Vein endothelial cell (primary cell): ENCODE results near the gene RPL36AL. TPM values are rescaled to one million over a fixed set of nuclear protein-coding genes. Genes with fewer than 3 reads are reported as not detected.

ENCODE experiments used
- small RNA-seq: library from RNA; depleted of rRNA; stranded (forward); fragments of <200 nt; gene quantifications from one replicate; pipeline ENCODE3, GENCODE V24; 2012
- total RNA-seq: library from RNA; depleted of rRNA; stranded (reverse); fragments of >200 nt; gene quantifications from 2 replicates; pipeline ENCODE4 v1.2.3, GENCODE V29; 2012

Gene RPL36AL
- 147 and 150 TPM in 2 replicates for total RNA-seq

GRCh38 chr14:49620182-49621113 lies at the start of gene RPL36AL, which contains the start of gene MGAT2:
TSS of gene RPL36AL (minus strand) at chr14:49620626. CDS start at chr14:49619104, 1,522 bp downstream.
TSS of gene MGAT2 (plus strand) at chr14:49620799. CDS start at chr14:49621269, 470 bp downstream.

GRCh38 chr14:49634547-49635334 lies 14.3 kb upstream of the RPL36AL start, which contains the start of gene DNAAF2:
TSS of gene DNAAF2 (minus strand) at chr14:49635244. CDS start at chr14:49635149, 95 bp downstream.

GRCh38 chr14:49598485-49599300 lies 21.7 kb downstream of the RPL36AL start, which contains the start of gene LRR1:
TSS of gene LRR1 (plus strand) at chr14:49598940. CDS start at chr14:49599021, 81 bp downstream.

GRCh38 chr14:49585803-49586672 lies 34.4 kb downstream of the RPL36AL start, which contains the start of gene RPS29:
TSS of gene RPS29 (minus strand) at chr14:49586380. CDS start at chr14:49586346, 34 bp downstream.

Small RNAs within 50 kb of the gene (small RNA-seq; reads per million reads assigned to genes)
- gene AL139099.3 (not detected), gene AL139099.4 (not detected), gene RF00019 (not detected)

Other genes with a start within 250 kb of the RPL36AL start
- gene RPS29, start 34.2 kb downstream of the RPL36AL start, total RNA-seq = 4,246 and 11,118 TPM in 2 replicates
- 18.0 and 21.3 TPM in 2 replicates for gene LRR1, start 21.7 kb downstream of the RPL36AL start, total RNA-seq
- gene MGAT2, start 173 bp upstream of the RPL36AL start, total RNA-seq = 85.3 and 101 TPM in 2 replicates
- 8.8 and 10.6 TPM in 2 replicates for gene DNAAF2, start 14.6 kb upstream of the RPL36AL start, total RNA-seq
- 8.8 and 16.0 TPM in 2 replicates for gene POLE2, start 67.6 kb upstream of the RPL36AL start, total RNA-seq
- gene KLHDC1, start 72.5 kb upstream of the RPL36AL start, total RNA-seq = 1.3 TPM in 2 replicates
- 42.4 and 45.4 TPM in 2 replicates for gene KLHDC2, start 147.5 kb upstream of the RPL36AL start, total RNA-seq
- gene NEMF, start 232.2 kb upstream of the RPL36AL start, total RNA-seq = 48.7 and 61.8 TPM in 2 replicates